Subcutaneous adipose tissue (tissue), 4 donors: ENCODE measurements around the gene SAPCD2. TPM values are rescaled to one million over a fixed set of nuclear protein-coding genes. Genes with fewer than 3 reads are reported as not detected.

Source experiments
- CTCF ChIP-seq: fragments of 450-650 bp; IDR thresholded peaks from one replicate; pipeline ENCODE4 v1.5.1; 2016; ENCODE audit warnings: low read depth, mild to moderate bottlenecking, control low read depth, antibody characterized with exemption, moderate library complexity
- total RNA-seq, 4 donors: library from RNA; depleted of rRNA; stranded (reverse); fragments of >200 nt; gene quantifications; one replicate each; pipeline ENCODE4 v1.1.0, GENCODE V29; 2016

SAPCD2 gene
- total RNA-seq, 4 donors from 2014 or later: 0.19 to 0.66 (median 0.51) TPM; not detected in 1

GRCh38 chr9:137103206-137103999, 33.0 kb upstream of the SAPCD2 start:
- TF ChIP-seq CTCF: no peak

GRCh38 chr9:137099231-137099630, 28.9 kb upstream of the SAPCD2 start:
- no peak for TF ChIP-seq CTCF

GRCh38 chr9:137097761-137098462, 27.6 kb upstream of the SAPCD2 start:
- no peak for TF ChIP-seq CTCF

GRCh38 chr9:137096785-137097546, 26.6 kb upstream of the SAPCD2 start:
- no peak for TF ChIP-seq CTCF

GRCh38 chr9:137095664-137096517, 25.5 kb upstream of the SAPCD2 start:
- no peak for TF ChIP-seq CTCF

- TF ChIP-seq CTCF: no peak
These were observed 19.0 kb upstream of the SAPCD2 start for GRCh38 chr9:137089232-137089947.
